IPS-20b (cell line): ENCODE results near the gene GUK1.
"Not testable (repeated sequence)": the region's sequence is repeated elsewhere in the genome, so short reads cannot be mapped to it uniquely, and the experiment has no call there.

Experiments used
- H3K27ac ChIP-seq: one replicate; pipeline ENCODE4 v1.5.1; 2013; ENCODE audit warnings: low read length
- H3K27me3 ChIP-seq: 2 replicates; pipeline ENCODE4 v1.6.1; 2013; ENCODE audit warnings: mild to moderate bottlenecking, low read length, inconsistent platforms; ENCODE audit not compliant: insufficient read depth
- H3K36me3 ChIP-seq: 2 replicates; pipeline ENCODE4 v1.6.1; 2013; ENCODE audit warnings: low read depth, mild to moderate bottlenecking, inconsistent platforms, low read length, moderate library complexity; ENCODE audit not compliant: insufficient read depth
- H3K4me1 ChIP-seq: 2 replicates; pipeline ENCODE4 v1.6.1; 2013; ENCODE audit warnings: mild to moderate bottlenecking, control low read depth, inconsistent platforms, low read length, moderate library complexity; ENCODE audit not compliant: insufficient read depth
- H3K4me3 ChIP-seq: 2 replicates; pipeline ENCODE4 v1.5.1; 2013; ENCODE audit warnings: mild to moderate bottlenecking, low read length, inconsistent platforms
- H3K9ac ChIP-seq: 2 replicates; pipeline ENCODE4 v1.6.1; 2013; ENCODE audit warnings: low read depth, mild to moderate bottlenecking, inconsistent platforms, low read length, moderate library complexity
- H3K9me3 ChIP-seq: 2 replicates; pipeline ENCODE4 v1.6.1; 2013; ENCODE audit warnings: mild to moderate bottlenecking, low read depth, low read length, inconsistent platforms; ENCODE audit not compliant: insufficient read depth

Gene GUK1

GRCh38 chr1:228172591-228173527 lies 32.8 kb downstream of the GUK1 start:
- no peak overlapping the region for H3K9ac ChIP-seq
- H3K36me3 ChIP-seq = no peaks in the 10 kb centered on the region
- H3K4me1 ChIP-seq = no peaks in the 10 kb centered on the region
- no peak overlapping the region for H3K4me3 ChIP-seq
- no peaks in the 10 kb centered on the region for H3K27me3 ChIP-seq
- no peaks in the 10 kb centered on the region for H3K9me3 ChIP-seq
- H3K27ac ChIP-seq = no peak overlapping the region

- not testable (repeated sequence) for H3K4me3 ChIP-seq, H3K27me3 ChIP-seq, H3K36me3 ChIP-seq, H3K27ac ChIP-seq, H3K9ac ChIP-seq, H3K4me1 ChIP-seq, H3K9me3 ChIP-seq
Observed at GRCh38 chr1:228173528-228174481, 33.7 kb downstream of the GUK1 start.

- Histone ChIP-seq H3K27ac (no peak overlapping the region), H3K4me1 (no peaks in the 10 kb centered on the region), H3K9ac (no peak overlapping the region), H3K36me3 (no peaks in the 10 kb centered on the region), H3K9me3 (no peaks in the 10 kb centered on the region), H3K4me3 (no peak overlapping the region), H3K27me3 (no peaks in the 10 kb centered on the region)
Observed at GRCh38 chr1:228174482-228175315, 34.6 kb downstream of the GUK1 start.

GRCh38 chr1:228175316-228176023 lies 35.4 kb downstream of the GUK1 start:
- Histone ChIP-seq H3K4me3 (no peak overlapping the region), H3K27ac (no peak overlapping the region), H3K9me3 (no peaks in the 10 kb centered on the region), H3K4me1 (no peaks in the 10 kb centered on the region), H3K9ac (no peak overlapping the region), H3K36me3 (no peaks in the 10 kb centered on the region), H3K27me3 (no peaks in the 10 kb centered on the region)

- no peak overlapping the region for H3K27ac ChIP-seq
- H3K27me3 ChIP-seq = no peaks in the 10 kb centered on the region
- H3K9ac ChIP-seq = no peak overlapping the region
Observed at GRCh38 chr1:228176024-228176395, 35.9 kb downstream of the GUK1 start.

GRCh38 chr1:228176461-228177182 lies 36.5 kb downstream of the GUK1 start:
- H3K9me3 ChIP-seq = no peaks in the 10 kb centered on the region
- H3K4me3 ChIP-seq = no peak overlapping the region
- H3K9ac ChIP-seq = no peak overlapping the region
- H3K27ac ChIP-seq = no peak overlapping the region
- H3K4me1 ChIP-seq = no peaks in the 10 kb centered on the region
- H3K27me3 ChIP-seq = no peaks in the 10 kb centered on the region
- H3K36me3 ChIP-seq = no peaks in the 10 kb centered on the region

More at GRCh38 chr1:228176024-228176395, 35.9 kb downstream of the GUK1 start:
- Histone ChIP-seq H3K4me1 (no peaks in the 10 kb centered on the region), H3K36me3 (no peaks in the 10 kb centered on the region), H3K9me3 (no peaks in the 10 kb centered on the region), H3K4me3 (no peak overlapping the region)

GRCh38 chr1:228177183-228177475 lies 37.0 kb downstream of the GUK1 start:
- Histone ChIP-seq H3K27ac (no peak overlapping the region), H3K9ac (no peak overlapping the region), H3K4me1 (no peaks in the 10 kb centered on the region), H3K4me3 (no peak overlapping the region), H3K27me3 (no peaks in the 10 kb centered on the region), H3K9me3 (no peaks in the 10 kb centered on the region), H3K36me3 (no peaks in the 10 kb centered on the region)

- no peaks in the 10 kb centered on the region for H3K9me3 ChIP-seq
- no peak overlapping the region for H3K4me3 ChIP-seq
- no peak overlapping the region for H3K27ac ChIP-seq
- H3K36me3 ChIP-seq = no peaks in the 10 kb centered on the region
- H3K4me1 ChIP-seq = no peaks in the 10 kb centered on the region
- H3K27me3 ChIP-seq = no peaks in the 10 kb centered on the region
- no peak overlapping the region for H3K9ac ChIP-seq
Observed at GRCh38 chr1:228177721-228178710, 37.9 kb downstream of the GUK1 start.

GRCh38 chr1:228178737-228179684 lies 38.9 kb downstream of the GUK1 start:
- H3K36me3 ChIP-seq = no peaks in the 10 kb centered on the region
- H3K9ac ChIP-seq = no peak overlapping the region
- H3K9me3 ChIP-seq = no peaks in the 10 kb centered on the region
- no peak overlapping the region for H3K4me3 ChIP-seq
- no peaks in the 10 kb centered on the region for H3K4me1 ChIP-seq
- no peak overlapping the region for H3K27ac ChIP-seq
- H3K27me3 ChIP-seq = no peaks in the 10 kb centered on the region
